Stomach (tissue), 4 donors: ENCODE results near the gene SUV39H1.
A peak's percentile ranks its signal among the peaks of the same experiment; 100 is the strongest.

Source experiments
- CTCF ChIP-seq, 7 experiments: fragments of 450-650 bp in 4 of 7; fragments of 200-600 bp in 3 of 7; sonication (generic) in 3 of 7; IDR thresholded peaks; one replicate each; pipeline ENCODE4 v1.5.1; 2016 to 2019; ENCODE audit warnings: antibody characterized with exemption in 7 of 7, control low read depth in 2 of 7, mild to moderate bottlenecking in 1 of 7
- POLR2A ChIP-seq, 4 donors: fragments of 450-650 bp; IDR thresholded peaks; one replicate each; pipeline ENCODE4 v1.6.1; 2016; ENCODE audit warnings: antibody characterized with exemption in 4 of 4, control low read depth in 2 of 4, mild to moderate bottlenecking in 1 of 4, moderate library complexity in 1 of 4
- POLR2AphosphoS5 ChIP-seq, 3 donors: sonication (generic); formaldehyde crosslinking; IDR thresholded peaks; one replicate each; pipeline ENCODE4 v1.6.1; 2016; ENCODE audit warnings: antibody characterized with exemption in 3 of 3

DNA sequence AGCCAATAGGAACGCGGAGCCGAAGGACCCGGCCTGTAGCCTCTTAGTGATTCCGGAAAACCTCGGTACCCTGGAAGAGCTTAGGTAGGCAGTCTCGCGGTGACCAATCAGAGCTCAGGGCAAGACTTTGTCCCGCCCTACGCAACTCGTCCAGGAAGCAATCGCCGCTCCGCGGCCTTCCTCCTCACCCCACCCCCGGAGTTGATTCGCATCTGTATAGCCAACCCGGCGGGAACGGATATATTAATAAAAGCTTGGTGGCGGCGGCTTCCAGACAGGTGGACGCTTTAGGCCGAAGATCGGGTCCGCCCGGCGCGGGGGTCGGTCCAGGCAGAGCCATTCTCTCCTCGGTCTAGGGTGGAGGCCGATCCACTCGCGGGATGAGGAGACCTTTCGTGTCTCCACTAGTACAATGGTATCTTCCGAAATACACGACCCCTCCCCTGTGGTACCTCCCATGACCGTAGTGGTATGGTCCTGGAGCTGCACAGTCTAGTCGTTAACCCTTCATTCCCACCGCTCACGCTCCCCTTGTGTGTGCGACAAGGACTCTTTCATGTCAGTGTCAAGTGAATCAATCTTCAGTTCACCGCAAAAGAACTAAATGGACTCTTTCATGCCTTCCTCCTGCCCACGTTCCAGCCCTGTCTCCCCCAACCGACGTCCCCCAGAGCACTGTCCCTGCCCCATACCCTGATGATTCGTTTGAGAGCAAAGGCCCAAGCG lies 40.8 kb downstream of the SUV39H1 start:
- TF ChIP-seq POLR2AphosphoS5 (IDR thresholded peaks at IDR 0.05) (peak in 2 of 3 donors; percentile 56 to 74), CTCF (IDR thresholded peaks at IDR 0.05) (no peak), POLR2A (IDR thresholded peaks at IDR 0.05) (no peak)
